GM12864 (cell line): Measurements from ENCODE around the gene IKZF1.

Experiments
- DNase-seq: peaks from one replicate; pipeline ENCODE4 v3.0.0-alpha.2; 2011; ENCODE audit warnings: low read depth
- H3K4me3 ChIP-seq: 2 replicates; pipeline ENCODE4 v1.5.1; 2011; ENCODE audit warnings: mild to moderate bottlenecking, low read depth, low read length, control low read depth
- TF ChIP-seq, protein P1 (sequence below): IDR thresholded peaks from 2 replicates; pipeline ENCODE4 v1.5.1; 2011; ENCODE audit warnings: low read depth, mild to moderate bottlenecking, moderate library complexity, low read length, control low read depth, inconsistent platforms; ENCODE audit errors: missing control alignments

Gene IKZF1

DNA sequence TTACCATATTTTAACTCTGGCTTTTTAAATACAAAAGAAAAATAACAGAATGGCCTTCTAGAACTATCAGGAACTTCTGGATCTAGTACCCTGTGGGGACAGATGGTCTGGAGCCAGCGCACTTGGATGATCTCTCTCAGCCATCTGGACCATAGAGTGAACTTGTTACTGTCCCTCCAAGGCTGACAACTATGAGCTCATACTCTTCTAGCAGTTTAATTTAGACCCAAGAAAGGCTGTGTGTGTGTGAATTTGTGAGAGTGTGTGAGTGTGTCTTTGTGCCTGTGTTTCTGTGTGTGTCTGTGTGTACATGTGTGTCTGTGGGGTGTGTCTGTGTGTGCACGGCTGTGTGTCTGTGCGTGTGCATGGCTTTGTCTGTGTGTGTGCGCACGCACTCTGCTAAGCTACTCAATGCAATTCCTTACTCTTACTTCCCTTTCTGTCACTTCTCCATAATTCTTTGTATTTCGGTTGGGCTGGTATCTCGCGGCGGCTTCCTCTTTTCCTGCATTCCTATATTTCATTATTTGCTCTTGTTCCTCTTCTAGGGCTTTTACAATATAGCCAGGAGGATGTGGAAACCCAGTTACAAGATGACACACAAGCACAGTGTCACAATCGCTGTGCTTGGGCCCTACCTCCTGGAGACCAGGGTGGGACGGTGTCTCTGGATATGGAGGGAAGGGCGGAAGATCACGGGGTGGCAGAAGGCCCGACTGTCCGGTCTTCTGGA is 51.9 kb downstream of the IKZF1 start:
- TF ChIP-seq, protein P1, sequence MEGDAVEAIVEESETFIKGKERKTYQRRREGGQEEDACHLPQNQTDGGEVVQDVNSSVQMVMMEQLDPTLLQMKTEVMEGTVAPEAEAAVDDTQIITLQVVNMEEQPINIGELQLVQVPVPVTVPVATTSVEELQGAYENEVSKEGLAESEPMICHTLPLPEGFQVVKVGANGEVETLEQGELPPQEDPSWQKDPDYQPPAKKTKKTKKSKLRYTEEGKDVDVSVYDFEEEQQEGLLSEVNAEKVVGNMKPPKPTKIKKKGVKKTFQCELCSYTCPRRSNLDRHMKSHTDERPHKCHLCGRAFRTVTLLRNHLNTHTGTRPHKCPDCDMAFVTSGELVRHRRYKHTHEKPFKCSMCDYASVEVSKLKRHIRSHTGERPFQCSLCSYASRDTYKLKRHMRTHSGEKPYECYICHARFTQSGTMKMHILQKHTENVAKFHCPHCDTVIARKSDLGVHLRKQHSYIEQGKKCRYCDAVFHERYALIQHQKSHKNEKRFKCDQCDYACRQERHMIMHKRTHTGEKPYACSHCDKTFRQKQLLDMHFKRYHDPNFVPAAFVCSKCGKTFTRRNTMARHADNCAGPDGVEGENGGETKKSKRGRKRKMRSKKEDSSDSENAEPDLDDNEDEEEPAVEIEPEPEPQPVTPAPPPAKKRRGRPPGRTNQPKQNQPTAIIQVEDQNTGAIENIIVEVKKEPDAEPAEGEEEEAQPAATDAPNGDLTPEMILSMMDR: no peak
- no peak overlapping the region for H3K4me3 ChIP-seq
- DNase-seq: no peak

DNA sequence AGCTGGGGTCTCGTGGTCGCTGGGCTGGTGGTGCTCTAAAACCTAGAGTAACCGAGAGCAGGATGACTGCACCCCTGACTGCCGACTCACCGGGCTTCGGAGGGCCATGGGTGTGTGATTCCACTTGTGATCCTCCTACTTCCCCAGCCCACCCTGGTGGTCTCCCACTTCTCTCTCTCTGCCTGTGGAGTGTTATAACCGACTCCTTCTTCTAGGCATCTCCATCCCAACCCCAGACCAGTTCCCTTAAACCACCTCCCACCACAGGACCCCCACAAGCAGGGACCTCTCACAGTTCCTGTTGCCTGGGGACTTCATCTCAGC is 52.4 kb downstream of the IKZF1 start:
- TF ChIP-seq, protein P1: no peak
- DNase-seq: no peak
- H3K4me3 ChIP-seq: no peak overlapping the region

DNA sequence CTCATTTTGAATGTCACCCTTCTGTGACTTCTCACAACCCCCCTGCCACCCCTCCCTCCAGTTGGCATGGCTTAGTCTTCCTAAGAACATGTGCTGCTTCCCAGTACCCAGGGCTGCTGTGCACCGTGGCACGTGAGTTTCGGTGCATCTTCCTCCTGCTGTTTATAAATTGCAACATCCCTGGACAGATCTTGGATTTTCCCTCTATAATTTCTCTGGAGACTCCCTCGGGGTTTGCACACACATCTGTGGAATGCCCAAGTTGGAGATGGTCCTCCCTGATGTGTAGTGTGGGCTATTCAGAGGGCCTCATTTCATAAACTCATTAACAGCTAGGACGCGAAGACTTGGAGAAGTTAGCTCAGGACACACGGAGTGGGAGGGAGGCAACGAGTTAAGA is 52.9 kb downstream of the IKZF1 start:
- TF ChIP-seq, protein P1: no peak
- no peak for DNase-seq
- no peak overlapping the region for H3K4me3 ChIP-seq

DNA sequence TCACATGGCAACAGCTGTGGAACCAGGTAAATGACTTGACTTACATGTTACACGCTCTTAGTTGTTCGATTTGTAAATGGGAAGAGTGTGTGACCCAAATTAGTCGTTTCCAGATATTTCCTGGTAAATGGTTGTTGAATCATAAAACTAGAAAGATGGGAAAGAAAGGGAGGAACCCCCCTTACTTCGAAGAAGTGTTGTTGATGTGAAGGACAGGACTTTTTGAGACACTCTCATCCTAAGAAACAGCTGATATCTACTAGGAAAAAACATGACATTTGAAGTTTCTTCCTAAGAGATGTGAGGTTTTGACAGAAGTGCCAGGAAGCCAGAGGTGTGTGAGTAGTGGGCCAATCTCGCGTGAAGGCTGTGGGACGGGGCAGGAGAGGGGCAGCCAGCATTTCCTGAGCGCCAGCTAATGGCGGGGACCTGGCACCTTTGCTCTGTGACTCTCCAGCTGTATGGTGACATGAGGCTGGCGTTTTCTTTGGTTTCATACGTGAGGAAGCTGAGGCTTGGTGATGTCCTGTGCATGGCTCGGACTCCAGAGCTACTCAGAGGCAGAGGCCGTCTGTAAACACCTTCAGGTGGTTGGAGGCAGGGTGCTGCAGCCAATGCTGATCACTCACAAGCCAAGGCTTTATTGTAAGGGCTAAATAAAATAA is 53.7 kb downstream of the IKZF1 start:
- no peak overlapping the region for H3K4me3 ChIP-seq
- TF ChIP-seq, protein P1: no peak
- DNase-seq: no peak

DNA sequence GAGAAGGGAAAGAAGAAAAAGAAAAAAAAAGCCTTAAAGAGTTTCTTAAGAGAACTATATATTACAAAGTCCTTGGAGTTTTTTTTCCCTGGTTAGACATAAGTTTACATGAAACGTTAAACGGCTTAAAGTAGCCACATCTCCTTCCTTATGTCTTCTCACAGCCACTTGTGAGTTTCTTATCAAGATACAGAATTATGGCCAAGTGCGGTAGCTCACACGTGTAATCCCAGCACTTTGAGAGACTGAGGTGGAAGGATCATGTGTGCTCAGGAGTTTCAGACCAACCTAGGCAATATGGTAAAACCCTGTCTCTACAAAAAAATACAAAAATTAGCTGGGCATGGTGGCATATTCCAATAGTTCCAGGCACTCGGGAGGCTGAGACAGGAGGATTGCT is 54.3 kb downstream of the IKZF1 start:
- TF ChIP-seq, protein P1: no peak
- no peak for DNase-seq
- no peak overlapping the region for H3K4me3 ChIP-seq

DNA sequence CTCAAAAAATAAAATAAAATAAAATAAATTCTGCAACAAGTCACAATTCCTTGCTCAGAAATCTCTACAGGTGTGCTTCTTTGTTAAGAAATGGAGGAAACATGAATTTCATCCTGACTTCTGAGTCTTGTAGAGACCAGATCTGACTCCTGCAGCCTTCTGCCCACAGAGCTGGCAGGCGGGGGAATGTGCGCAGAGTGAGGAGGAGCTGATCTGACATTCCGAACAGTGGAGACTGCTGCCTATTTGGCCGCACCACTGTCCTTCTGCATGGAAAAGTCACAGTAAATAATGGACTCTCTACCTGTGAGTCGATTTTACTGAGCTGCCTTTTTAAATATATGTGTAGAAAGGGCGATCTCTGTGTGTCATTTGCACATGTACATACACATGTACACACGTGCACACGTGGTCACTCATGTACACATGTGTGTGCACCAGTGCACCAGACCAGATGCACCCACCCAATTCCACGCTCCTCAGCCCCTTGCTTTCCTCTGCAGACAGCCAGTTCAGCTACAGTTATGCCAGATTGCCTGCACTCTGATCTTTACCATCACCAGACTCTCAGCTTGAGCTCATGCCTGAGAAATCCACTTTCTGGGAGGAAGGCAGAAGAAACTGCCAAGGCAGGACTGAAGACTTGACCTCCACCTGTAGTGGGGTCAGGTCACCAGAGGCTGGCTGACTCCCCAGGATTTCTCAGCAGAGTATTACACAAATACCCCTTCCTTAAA is 54.9 kb downstream of the IKZF1 start:
- no peak for DNase-seq
- TF ChIP-seq, protein P1: no peak
- no peak overlapping the region for H3K4me3 ChIP-seq
